Suprapubic skin (tissue), 4 donors: ENCODE data around the gene NPC2. TPM values are rescaled to one million over a fixed set of nuclear protein-coding genes. Genes with fewer than 3 reads are reported as not detected.
"Not testable (repeated sequence)": the region's sequence is repeated elsewhere in the genome, so short reads cannot be mapped to it uniquely, and the experiment has no call there.

Experiments used
- DNase-seq, 2 donors: peaks; one replicate each; pipeline ENCODE4 v3.0.0-alpha.2; 2019; ENCODE audit warnings: low spot score in 2 of 2
- H3K27ac ChIP-seq: fragments of 200-600 bp; sonication (generic); one replicate; pipeline ENCODE4 v1.5.1; 2019
- H3K27me3 ChIP-seq: fragments of 200-600 bp; sonication (generic); one replicate; pipeline ENCODE4 v1.5.1; 2019
- H3K36me3 ChIP-seq: fragments of 200-600 bp; sonication (generic); one replicate; pipeline ENCODE4 v1.5.1; 2019
- H3K4me1 ChIP-seq: fragments of 200-600 bp; sonication (generic); one replicate; pipeline ENCODE4 v1.5.1; 2019
- H3K4me3 ChIP-seq: fragments of 200-600 bp; sonication (generic); one replicate; pipeline ENCODE4 v1.5.1; 2019; ENCODE audit warnings: mild to moderate bottlenecking
- H3K9me3 ChIP-seq: fragments of 200-600 bp; sonication (generic); one replicate; pipeline ENCODE4 v1.5.1; 2019
- EP300 ChIP-seq: sonication (generic); formaldehyde crosslinking; IDR thresholded peaks from one replicate; pipeline ENCODE4 v1.6.1; 2017; ENCODE audit warnings: antibody characterized with exemption
- POLR2A ChIP-seq, 2 donors: fragments of 450-650 bp; IDR thresholded peaks; one replicate each; pipeline ENCODE4 v1.6.1; 2017; ENCODE audit warnings: antibody characterized with exemption in 2 of 2, mild to moderate bottlenecking in 2 of 2, moderate library complexity in 2 of 2
- POLR2AphosphoS5 ChIP-seq, 3 donors: sonication (generic); formaldehyde crosslinking; IDR thresholded peaks; one replicate each; pipeline ENCODE4 v1.6.1; 2017; ENCODE audit warnings: antibody characterized with exemption in 3 of 3
- WGBS: methylation state at CpG from one replicate; pipeline ENCODE4 v1.1.5; 2018; 5-methylcytosine and 5-hydroxymethylcytosine counted together
- total RNA-seq, 4 donors: library from RNA; depleted of rRNA; stranded (reverse); fragments of >200 nt; gene quantifications; one replicate each; pipeline ENCODE4 v1.1.0, GENCODE V29; 2016
- TF ChIP-seq, protein P1 (sequence below), 2 donors: fragments of 200-600 bp in 1 of 2; fragments of 450-650 bp in 1 of 2; sonication (generic) in 1 of 2; IDR thresholded peaks; one replicate each; pipeline ENCODE4 v1.5.1; 2016 to 2019; ENCODE audit warnings: antibody characterized with exemption in 2 of 2, mild to moderate bottlenecking in 1 of 2, moderate library complexity in 1 of 2

The NPC2 gene
- total RNA-seq, 4 donors from 2014 or later = 274 to 450 (median 338) TPM

DNA sequence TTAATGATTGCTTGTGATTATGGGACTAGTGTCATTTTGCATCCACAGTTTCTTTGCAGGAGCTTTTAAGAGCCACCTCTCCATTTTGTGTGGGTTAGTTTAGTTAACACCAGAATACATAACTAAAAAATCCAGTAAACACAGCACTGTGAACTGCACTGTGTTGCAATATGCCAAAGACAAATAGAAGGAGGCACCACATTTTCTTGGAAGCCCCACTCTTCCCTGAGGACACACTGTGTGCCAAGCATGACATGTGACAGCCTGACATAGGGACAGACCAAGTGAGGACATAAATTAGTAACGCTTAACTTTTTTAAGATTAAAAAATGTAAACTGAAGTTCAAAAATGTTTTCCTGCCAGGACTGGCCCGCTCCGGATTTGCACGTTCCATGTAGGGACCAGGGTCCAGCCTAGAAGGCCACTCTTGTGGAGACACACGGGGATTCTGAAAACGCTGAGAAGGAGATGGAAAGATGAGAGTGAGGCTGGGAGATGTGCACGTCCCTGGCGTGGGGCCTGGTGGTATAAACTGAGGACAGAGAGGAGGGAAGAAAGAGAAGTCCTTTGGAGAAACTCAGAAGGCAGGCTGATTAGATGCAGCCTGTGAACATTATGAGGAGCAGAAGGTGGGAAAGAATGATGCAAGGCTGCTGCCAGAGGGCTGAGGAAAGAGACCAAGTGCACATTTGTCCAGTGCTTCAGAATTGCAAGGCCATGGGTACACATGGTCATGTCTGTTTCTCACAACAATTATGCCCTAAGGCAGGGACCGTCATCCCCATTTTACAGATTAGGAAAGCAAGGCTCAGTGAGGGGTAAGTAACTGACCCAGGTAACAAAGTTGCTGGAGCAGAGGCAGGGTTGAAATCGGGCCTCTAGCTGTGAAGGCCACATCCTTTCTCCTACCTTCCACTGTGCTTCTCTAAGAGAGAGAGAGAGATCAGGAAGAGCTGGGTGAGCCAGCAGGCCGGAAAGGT is 45.6 kb upstream of the NPC2 start:
- no peak for DNase-seq
- 80% methylated on average over 10 of the region's 11 CpGs for WGBS
- TF ChIP-seq POLR2A (IDR thresholded peaks at IDR 0.05) = no peak
- TF ChIP-seq, protein P1, sequence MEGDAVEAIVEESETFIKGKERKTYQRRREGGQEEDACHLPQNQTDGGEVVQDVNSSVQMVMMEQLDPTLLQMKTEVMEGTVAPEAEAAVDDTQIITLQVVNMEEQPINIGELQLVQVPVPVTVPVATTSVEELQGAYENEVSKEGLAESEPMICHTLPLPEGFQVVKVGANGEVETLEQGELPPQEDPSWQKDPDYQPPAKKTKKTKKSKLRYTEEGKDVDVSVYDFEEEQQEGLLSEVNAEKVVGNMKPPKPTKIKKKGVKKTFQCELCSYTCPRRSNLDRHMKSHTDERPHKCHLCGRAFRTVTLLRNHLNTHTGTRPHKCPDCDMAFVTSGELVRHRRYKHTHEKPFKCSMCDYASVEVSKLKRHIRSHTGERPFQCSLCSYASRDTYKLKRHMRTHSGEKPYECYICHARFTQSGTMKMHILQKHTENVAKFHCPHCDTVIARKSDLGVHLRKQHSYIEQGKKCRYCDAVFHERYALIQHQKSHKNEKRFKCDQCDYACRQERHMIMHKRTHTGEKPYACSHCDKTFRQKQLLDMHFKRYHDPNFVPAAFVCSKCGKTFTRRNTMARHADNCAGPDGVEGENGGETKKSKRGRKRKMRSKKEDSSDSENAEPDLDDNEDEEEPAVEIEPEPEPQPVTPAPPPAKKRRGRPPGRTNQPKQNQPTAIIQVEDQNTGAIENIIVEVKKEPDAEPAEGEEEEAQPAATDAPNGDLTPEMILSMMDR (IDR thresholded peaks at IDR 0.05) = no peak
- H3K36me3 ChIP-seq = peaks cover 5% of the 10 kb centered on the region
- no peaks in the 10 kb centered on the region for H3K4me1 ChIP-seq
- H3K27me3 ChIP-seq = no peaks in the 10 kb centered on the region
- H3K9me3 ChIP-seq = no peaks in the 10 kb centered on the region
- H3K4me3 ChIP-seq = no peak overlapping the region
- no peak overlapping the region for H3K27ac ChIP-seq

DNA sequence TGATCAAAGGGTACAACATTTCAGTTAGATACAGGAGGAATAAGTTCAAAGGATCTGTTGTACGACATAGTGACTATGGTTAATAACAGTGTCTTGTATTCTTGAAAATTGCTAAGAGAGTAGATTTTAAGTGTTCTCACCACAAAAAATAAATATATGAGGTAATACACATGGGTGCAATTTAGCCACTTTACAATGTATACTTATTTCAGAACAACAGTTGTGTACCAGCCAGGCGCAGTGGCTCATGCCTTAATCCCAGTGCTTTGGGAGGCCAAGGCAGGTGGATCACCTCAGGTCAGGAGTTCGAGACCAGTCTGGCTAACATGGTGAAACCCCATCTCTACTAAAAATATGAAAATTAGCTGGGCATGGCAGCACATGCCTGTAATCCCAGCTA is 43.2 kb upstream of the NPC2 start:
- H3K27ac ChIP-seq, H3K36me3 ChIP-seq, H3K9me3 ChIP-seq, H3K4me3 ChIP-seq, DNase-seq, H3K27me3 ChIP-seq, H3K4me1 ChIP-seq: not testable (repeated sequence)
- WGBS = 91% methylated on average over 3 of the region's 3 CpGs

DNA sequence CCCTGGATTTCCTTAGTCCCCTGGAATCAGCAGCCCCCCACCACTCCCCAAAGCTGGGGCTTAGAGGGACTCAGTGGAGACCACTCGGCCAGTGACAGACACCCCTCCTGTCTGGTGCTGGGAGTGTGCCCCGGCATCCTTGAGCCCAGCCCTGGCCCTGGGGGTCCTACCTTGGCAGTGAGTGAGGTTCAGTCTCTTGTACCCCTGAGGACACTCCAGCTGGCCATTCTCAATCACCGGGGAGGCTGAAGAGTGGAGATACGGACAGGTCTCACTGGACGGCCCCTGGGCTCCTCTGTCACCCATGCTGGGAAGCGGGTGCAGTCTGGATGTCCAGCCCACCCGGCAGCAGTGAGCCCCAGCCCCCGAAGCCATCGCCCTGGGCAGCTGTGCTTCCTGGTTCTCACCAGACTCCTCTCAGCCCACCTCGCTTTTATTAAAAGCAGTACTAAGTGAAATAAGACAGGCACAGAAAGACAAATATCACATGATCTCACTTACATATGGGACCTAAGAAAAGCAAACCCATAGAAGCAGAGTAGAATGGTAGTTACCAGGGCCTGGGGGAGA is 42.7 kb upstream of the NPC2 start:
- Histone ChIP-seq H3K36me3 (peaks cover 5% of the 10 kb centered on the region), H3K27me3 (no peaks in the 10 kb centered on the region), H3K4me1 (peaks cover 3% of the 10 kb centered on the region), H3K4me3 (no peak overlapping the region), H3K27ac (no peak overlapping the region), H3K9me3 (no peaks in the 10 kb centered on the region)
- no peak for DNase-seq
- WGBS = 69% methylated on average over 8 of the region's 10 CpGs
- TF ChIP-seq POLR2AphosphoS5 (IDR thresholded peaks at IDR 0.05) (no peak), EP300 (no peak), POLR2A (IDR thresholded peaks at IDR 0.05) (no peak)
- TF ChIP-seq, protein P1 (IDR thresholded peaks at IDR 0.05) = no peak

DNA sequence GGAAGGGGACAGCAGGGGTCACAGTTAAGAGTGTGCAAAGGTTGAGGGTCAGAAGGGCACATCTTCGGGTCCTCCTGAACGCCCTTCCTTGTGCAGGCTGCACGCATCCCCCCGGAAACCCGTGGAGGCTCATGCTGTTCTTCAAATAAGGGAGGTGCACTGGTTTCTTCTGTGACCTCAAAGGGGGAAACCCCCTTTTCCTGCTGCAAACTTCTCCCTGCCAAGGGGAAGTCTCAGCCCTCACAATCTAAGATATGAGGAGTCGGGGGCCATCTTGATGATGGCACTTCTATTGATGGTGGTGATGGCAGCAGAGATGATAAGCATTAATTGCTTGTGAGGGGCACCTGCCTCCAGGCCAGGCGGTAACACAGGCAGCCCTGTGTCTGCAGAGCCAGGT is 40.5 kb upstream of the NPC2 start:
- no peaks in the 10 kb centered on the region for H3K27me3 ChIP-seq
- H3K9me3 ChIP-seq = no peaks in the 10 kb centered on the region
- H3K4me3 ChIP-seq = no peak overlapping the region
- TF ChIP-seq, protein P1 (IDR thresholded peaks at IDR 0.05) = no peak
- no peak for TF ChIP-seq POLR2AphosphoS5 (IDR thresholded peaks at IDR 0.05)
- TF ChIP-seq EP300 = no peak
- TF ChIP-seq POLR2A (IDR thresholded peaks at IDR 0.05) = no peak
- H3K27ac ChIP-seq = no peak overlapping the region
- no peaks in the 10 kb centered on the region for H3K36me3 ChIP-seq
- 84% methylated on average over 7 of the region's 7 CpGs for WGBS
- peaks cover 3% of the 10 kb centered on the region for H3K4me1 ChIP-seq
- no peak for DNase-seq

DNA sequence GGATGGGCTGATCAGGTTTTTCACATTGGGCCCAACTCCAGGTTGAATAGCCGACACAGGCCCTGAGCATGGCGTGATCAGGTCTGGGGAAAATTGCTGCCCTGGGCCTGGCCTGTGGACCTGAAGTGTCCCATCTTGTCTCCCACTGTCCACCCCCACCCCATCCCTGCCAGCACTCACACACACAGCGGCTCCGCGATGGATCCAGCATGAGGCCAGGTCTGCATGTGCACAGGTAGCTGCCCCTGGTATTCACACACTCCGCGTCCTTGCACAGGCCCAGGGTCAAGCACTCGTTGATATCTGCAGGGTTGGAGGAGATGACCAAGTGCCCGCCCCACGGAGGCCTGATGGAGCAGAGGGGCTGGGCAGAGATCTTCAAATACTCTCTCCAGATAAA is 39.1 kb upstream of the NPC2 start:
- H3K4me3 ChIP-seq = no peak overlapping the region
- WGBS = 94% methylated on average over 7 of the region's 10 CpGs
- DNase-seq = no peak
- no peaks in the 10 kb centered on the region for H3K36me3 ChIP-seq
- no peaks in the 10 kb centered on the region for H3K9me3 ChIP-seq
- TF ChIP-seq EP300 = no peak
- TF ChIP-seq POLR2AphosphoS5 (IDR thresholded peaks at IDR 0.05) = no peak
- no peak for TF ChIP-seq POLR2A (IDR thresholded peaks at IDR 0.05)
- TF ChIP-seq, protein P1 (IDR thresholded peaks at IDR 0.05) = no peak
- H3K27ac ChIP-seq = no peak overlapping the region
- H3K27me3 ChIP-seq = no peaks in the 10 kb centered on the region
- peaks cover 3% of the 10 kb centered on the region for H3K4me1 ChIP-seq
